G401.6 (cell line): ENCODE results near the gene NYAP1.

Experiments used
- FAIRE-seq: peaks from 2 replicates; lab custom pipeline; 2012; peaks lifted over from hg19 to GRCh38; lab: Jason Lieb, UNC

NYAP1 gene

DNA sequence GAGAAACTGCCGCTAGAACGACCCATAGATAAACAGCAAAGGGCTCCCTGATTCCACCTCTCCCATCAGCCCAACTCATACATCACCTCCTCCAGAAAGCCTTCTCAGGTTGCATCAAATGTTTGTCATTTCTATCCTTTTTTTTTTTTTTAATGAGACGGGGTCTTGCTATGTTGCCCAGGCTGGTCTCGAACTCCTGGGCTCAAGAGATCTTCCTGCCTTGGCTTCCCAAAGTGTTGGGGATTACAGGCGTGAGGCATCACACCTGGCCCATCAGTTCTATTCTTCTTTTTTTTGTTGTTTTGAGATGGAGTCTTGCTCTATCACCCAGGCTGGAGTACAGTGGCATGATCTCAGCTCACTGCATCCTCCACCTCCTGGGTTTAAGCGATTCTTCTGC is 26.7 kb upstream of the NYAP1 start:
- FAIRE-seq: no peak

DNA sequence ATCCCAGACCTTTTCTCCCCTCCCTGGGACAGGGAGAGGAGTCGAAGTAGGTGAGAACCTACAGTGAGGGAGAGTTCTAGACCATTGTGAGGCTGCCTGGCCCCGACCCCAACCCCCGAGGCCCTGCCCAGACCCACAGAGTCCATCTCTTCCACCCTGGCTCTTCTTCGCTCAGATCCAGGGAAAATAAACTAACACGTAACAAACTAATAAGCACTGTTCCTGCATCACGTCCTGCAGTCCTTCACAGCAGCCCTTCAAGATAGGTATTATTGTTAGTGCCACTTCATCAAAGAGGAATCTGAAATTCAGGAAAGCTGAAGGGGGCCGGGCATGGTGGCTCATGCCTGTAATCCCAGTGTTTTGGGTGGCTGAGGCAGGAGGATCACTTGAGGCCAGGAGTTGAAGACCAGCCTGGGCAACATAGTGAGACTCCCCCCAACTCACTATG is 19.5 kb upstream of the NYAP1 start, which contains the start of gene SPACDR:
SPACDR (minus strand) TSS at position 51 of the 451 bp plus-strand sequence. CDS start 235 bp downstream, outside the sequence.
- no peak for FAIRE-seq

DNA sequence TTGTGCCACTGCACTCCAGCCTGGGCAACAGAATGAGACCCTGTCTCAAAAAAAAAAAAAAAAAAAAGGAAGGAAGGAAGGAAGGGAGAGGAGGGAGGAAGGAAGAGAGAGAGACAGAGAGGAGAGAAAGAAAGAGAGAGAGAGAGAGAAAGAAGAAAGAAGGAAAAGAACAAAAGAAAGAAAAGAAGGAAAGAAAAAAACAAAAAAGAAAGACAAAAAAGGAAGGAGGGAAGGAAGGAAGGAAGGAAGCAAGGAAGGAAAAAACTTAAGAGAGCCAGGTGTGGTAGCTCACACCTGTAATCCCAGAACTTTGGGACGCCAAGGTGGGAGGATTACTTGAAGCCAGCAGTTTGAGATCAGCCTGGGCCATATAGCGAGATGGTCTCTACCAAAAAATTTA is 18.9 kb upstream of the NYAP1 start:
- no peak for FAIRE-seq

DNA sequence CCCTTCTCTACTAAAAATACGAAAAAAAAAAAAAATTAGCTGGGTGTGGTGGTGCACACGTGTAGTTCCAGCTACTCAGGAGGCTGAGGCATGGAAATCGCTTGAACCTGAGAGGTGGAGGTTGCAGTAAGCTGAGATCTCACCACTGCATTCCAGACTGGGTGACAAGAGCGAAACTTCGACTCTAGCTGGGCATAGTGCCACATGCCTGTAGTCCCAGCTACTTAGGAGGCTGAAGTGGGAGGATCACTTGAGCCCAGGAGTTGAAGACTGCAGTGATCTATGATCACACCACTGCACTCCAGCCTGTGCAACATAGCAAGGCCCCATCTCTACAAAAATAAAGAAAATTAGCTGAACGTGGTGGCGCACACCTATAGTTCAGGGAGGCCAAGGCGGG is 18.4 kb upstream of the NYAP1 start:
- no peak for FAIRE-seq

DNA sequence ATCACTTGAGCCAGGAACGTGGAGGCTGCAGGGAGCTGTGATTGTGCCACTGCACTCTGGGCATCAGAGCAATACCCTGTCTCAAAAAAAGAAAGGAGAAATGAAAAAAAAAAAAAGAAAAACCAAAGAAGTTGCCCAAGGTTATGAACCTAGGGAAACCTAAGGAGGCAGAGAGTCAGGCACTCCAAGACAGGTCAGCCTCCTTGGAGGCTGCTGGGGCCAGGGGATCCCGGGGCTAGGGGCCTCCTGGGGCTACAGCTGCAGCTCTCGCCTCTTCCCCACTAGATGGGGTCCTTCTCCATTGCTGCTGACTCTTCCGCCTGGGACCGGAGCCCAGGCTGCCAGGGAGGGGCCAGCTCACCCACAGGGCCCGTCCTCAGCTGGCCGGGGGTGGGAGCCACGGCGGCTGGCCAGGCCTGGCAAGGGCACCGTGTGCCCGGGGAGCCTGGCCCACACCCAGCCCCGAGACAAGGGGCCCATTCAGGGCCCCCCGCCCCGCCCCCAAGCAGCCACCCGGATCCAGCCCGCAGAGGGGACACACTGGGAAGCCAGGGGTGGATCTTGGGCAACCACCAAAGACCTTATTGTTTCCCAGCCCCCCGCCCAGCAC is 17.9 kb upstream of the NYAP1 start:
- FAIRE-seq: no peak

DNA sequence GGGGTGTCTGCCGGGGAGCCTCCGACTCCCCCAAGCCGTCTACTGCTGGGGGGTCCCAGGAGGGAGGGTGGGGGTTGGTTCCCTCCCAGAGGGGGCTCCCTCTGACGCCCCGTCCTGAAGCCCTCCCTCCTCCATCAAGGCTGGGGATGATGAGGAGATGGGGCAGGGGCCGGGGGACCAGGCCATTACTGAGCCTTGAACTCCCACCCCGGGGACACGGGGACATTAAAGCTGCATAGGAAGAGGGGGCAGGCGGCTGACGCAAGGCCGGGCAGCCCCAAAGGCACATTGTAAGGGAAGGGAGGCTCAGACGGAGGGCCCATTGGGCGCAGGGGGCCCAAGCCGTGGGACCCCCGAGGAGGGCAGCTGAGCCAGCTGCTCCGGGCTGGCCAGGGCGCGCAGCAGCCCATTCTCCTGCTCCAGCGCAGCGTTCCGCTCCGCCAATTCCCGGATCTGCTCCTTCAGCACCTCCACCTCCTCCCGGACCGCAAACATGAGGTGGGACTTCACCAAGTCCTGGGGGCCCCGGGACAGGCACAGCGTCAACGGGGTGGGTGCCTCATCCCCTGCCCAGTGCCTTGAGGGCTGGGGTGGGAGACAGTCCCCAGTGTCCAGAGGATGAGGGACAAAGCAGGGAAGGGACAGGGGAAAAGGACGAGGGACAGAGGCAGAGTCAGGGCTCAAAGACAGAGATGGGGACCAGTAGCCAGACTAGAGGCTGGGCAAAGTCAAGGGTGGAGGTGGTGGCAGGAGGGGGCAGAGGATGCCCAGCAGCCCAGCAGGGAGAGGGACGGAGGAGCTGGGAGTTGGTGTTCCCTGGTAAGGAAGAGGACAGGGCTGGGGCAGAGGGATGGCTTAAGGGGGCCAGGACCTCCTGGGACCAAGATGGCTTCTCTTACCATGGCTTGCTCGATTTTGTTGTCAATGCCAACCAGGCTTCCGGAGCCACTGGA is 16.8 kb upstream of the NYAP1 start:
- no peak for FAIRE-seq

DNA sequence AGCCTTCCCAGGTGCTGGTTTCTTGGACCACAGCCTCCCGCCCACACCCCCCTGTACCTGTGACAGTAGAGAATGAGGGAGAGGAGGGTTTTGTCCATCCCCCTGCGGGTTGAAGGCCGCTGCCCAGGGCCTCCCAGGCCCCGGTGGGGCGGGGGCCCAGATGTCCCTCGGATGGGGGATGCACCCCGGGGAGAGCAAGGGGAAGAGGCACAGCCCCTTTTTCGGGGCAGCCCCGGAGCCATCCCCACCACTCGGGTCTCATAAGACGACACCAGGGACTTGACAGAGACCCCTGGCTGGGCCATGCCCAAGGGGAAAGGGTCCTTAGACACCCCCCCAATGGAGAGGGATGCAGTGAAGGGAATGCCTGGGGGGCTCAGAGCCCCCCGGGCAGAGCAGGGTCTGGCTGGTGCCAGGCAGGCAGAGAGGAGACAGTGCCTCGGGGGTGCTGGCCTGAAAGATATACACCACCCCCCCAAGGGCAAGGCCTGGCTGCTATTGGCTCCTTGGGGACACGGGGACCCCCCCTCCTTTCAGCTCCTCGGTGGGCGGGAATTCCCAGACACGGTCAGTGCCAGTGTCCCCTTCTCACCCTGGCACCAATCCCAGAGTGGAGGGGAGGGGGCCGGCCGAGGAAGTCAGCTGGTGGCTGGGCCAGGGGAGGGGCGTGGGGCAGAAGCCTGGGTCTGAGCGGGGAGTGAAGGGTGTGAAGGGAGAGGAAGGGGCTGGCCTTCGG is 15.9 kb upstream of the NYAP1 start:
- FAIRE-seq: no peak

DNA sequence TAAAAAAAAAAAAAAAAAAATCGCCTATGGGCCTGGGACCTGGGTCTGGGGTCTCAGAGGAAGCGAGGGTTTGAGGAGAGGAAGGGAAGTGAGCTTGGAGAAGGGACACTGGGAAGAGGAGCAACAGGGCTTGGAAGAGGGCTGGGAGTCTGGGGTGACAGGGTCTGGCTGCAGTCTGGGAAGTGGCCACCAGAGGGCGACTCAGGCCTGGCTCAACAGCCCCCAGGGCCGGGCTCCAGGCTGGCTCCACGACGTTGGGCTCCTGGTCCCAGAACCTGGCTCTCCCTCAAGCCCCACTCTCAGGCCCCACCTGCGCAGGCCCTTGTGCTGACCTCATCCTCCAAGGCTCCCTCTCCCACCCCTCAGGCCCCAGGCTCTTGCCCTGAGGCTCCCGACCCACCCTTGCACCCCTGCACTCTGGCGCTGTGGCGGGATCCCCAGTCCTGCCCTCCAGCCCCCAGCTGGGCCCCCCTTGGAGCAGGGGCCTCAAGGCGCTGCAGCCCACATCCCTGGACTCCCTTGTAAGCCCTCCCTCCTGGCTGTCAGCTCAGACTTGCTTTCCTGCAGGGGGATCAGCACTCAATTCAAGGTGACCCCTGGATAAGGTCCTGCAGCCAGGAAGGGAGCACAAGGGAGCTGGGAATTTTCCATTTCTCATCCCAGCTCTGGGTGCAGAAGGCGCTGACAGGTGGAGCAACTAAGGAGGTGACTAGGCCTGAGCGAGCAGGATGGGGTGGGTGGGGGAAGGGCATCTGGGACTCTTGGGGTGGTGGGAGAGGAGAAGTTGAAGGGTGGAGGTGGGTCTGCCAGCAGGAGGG is 14.3 kb upstream of the NYAP1 start:
- no peak for FAIRE-seq

DNA sequence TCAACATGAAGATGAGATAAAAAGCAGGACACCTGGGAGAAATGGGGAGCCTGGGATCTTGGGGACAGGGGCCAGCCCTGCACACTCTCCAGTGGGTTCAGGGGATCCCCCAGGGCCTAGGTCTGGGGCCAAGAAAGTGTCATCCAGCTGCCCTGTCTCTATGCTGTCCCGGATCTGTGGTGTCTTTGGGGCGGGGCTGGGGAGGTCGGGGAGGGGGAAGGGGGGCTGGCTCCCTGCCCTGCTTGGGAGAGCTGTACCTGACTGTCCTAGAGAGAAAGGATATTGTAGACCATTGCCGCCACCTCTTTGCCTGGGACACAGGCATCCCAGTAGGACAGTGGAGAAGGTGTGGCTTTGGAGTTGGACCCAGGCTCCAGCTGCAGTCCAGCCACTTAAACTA is 12.7 kb upstream of the NYAP1 start:
- FAIRE-seq: no peak

DNA sequence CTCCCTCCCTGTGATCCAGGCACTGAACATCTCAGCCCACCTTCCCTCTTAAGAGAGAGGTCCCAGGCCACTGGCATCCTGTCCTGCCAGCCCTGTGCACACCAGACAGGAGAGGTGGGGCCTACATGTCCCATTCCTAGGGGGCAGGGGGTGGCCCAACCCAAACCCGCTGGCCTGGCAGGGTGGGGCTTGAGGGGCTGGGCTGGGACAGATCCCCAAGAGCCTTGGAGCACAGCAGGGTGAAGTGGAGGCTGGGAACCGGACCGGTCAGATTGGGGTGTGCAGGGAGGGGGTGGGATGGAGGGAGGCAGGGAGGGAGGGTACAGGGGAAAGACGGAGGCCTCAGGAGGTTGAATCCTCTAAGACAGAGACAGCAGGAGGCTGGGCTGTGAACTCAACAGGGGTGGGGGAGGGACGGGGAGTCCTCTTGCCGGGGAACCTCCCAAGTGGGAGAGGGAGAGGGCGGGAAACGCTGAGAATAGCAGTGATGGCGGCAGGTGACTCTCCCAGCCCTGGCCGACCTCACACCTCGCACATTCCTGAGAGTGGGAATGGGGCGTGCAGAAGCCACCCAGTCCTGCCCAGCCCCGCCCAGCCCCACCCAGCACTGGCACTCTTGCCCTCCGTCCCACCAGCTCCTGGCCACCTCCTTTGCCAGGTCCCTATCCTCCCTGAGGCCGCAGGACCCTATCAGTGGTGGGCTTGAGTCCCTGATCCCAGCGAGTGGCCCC is 11.4 kb upstream of the NYAP1 start:
- no peak for FAIRE-seq

DNA sequence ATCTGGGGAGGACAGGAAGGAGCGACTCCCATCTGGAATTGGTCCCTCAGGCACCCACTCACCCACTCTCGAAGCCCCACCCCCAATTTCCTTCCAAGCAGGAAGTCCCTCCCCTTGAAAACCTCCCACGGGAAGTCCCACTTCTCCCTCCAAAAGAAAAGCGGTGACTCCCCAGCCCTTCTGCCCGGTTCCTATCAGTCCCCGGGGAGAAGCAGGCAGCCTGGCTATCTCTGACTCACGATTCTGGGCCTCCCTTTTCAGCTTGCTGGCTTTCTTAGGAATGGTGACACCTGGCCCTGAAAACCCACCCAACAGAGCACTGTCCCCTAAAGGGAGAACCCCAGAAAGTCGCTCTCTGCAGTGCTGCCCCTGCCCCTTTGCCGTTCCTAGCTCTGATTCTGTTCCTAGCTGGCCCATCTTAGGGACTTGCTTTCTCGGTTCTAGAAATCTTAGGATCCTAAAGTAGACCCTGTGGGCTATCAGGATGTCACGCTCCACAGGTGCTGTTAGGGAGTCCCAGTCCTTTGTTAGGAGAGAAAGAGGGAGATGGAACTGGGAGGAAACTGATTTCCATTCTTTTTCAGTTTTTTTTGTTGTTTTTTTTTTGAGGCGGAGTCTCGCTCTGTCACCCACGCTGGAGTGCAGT is 10.8 kb upstream of the NYAP1 start:
- no peak for FAIRE-seq

DNA sequence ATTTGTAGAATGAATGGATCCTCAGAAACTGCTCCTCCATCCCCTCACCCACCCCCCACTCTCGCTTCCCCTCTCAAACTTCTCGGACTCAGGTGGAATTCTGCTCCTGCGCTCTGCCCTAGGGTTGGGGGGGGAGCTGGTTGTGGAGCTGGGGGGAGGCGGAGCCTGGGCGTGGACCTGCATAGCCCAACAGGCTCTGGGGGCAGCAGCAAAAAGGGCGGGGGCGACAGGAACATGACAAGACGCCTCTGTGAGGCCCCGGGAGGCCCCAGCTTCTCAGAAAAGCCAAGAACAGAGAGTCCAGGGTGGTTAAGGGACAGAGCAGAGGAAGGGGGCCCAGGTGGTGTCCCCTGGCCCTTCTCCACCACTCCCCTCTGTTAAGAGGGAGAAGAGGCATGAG is 8.2 kb upstream of the NYAP1 start:
- no peak for FAIRE-seq

DNA sequence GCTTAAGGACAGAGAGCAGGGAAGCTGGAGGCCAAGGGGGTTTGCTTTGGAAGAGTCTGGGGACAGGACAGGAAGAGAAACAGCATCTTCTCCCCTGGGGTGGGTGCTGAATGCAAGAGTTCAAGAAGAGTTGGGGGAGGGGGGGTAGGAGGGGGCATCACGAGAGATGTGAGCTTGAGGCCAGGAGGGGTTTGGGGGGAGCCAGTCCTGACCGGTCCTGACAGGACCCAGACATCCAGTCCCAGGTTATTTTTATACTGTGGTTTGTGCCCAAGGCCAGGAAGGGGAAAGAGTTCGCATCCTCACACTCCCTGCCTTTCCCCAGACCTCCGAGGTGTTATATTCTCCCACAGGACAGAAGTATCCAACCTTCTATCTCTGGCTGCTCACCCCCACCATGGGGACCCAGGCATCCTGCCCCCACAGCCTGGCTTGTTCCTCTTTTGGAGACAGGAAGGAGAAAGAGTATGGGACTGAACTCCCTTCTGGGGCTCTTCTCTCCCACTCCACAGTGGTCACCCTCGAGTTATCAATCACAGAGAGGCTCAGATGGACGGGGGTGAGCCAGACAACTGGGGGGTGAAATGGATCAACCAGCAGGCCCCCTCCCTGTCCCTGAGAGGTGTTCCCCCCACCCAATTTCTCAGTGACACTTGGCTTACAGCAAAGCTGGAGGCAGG is 7.5 kb upstream of the NYAP1 start:
- no peak for FAIRE-seq

DNA sequence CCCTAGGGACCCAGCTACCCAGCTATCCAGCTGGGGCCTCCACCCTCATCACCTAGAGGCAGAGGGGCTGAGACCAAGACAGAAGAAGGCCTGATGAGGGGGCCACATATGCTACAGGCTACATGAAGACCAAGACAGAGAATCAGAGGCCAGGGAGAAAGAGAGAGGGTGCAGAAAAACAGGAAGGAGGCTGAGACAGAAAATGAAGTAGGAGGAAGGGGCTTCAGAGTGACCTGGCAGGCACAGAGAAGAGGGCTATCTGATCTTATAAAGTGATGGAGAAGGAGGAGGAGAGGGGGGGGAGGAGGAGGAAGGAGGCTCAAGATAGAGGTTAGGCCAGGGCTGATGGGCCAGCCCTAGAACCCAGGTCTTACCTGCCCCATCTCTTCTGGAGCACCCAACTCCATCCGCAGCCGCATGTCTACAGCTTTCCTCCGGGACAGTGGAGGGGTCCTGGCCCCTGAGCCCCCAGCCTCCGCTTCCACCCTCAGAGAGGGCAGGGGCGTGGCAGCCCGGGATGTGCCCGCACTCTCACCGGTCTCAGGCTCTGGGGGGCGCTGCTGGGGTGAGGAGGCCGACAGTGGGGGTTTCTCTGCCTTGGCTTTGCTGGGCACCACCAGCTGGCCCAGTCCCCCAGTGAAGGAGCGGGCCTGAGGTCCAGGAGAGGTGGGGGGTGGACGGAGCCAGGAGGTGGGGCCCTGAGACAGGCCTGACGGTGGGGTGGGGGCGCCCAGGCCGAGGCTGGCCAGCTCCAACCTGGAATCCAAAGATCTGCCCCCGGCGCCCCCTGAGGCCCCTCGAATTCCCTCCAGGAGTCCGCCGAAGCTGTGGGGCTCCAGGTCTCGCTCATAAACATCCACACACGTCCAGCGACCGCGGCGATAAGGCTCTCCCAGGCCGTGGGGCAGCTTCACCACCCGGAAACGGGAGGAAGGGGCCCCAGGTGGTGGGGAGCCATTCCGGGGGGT is 6.5 kb upstream of the NYAP1 start:
- FAIRE-seq: no peak

DNA sequence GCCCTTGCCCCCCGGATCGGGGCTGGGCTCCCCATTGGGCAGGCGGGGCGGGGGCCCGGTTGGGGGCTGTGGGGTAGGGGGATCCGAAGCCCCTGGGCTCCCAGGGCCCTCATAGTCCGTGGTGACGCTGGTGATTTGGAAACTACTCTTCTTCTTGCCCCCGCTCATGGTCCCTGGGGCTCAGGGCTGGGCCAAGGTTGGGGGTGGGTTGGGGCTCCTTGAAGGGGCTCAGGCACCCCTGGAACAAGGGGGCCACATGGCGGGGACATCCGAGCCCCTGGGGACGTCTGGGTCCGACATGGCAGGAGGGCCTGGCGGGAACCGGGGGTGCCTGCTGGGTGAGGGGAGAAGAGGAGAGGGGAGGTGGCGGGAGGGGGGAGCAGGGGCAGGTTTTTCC is 5.9 kb upstream of the NYAP1 start:
- no peak for FAIRE-seq

DNA sequence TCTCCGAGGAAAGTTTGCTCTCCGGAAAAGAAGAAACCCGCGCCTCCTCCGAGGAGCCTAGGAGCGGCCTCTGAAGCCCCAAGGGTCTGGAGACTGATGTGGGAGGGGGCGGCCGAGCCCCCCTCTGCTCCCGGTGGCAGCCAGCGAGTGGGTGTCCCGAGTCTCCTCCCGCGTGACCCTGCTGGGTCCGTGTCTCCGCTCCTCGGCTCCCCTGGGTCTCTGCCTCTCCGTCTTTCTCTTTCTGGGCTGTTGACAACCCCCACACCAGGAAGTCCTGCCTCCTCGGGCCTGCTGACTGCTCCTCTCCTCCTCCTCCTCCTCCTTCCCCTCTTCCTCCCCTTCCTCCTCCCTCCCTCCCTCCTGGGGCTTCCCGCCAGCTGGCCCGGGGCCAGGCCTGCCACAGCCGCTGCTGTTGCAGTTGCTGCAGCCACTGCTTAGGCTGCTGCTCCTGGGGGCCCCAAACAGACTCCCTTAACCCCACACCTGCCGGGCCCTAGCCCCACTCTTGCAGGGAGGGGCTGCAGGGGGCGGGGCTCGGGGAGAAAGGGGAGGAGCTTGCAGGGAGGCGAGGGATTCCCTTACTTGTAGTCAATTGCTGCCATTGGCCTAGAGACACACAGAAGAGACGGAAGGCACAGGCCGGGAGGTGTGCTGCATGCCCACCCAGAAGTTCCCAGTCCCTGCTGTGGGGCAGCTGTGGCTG is 4.6 kb upstream of the NYAP1 start, which contains the start of gene TSC22D4:
TSC22D4 (minus strand) TSS at position 257 of the 703 bp plus-strand sequence. CDS start 1,176 bp downstream, outside the sequence.
- peak; percentile 93 for FAIRE-seq

DNA sequence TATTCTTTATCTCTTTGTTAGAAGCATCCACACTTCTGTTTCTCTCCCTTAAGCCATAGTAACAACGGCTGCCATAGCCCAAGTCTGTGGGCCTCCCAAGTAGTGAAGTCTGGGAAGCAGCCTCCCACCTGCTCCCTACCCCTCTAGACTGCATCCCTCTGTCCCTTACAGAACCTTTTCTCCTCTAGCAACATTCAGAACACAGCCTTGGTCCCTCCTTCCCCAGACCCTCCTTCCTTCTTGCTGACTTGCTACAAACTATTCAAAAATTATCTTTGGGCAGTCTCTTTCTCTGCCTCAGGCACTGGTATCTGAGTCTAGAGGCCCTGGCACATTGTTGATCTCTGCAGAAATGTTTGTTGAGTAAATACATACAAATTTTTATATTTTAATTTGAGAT is 2.3 kb upstream of the NYAP1 start:
- FAIRE-seq: no peak

DNA sequence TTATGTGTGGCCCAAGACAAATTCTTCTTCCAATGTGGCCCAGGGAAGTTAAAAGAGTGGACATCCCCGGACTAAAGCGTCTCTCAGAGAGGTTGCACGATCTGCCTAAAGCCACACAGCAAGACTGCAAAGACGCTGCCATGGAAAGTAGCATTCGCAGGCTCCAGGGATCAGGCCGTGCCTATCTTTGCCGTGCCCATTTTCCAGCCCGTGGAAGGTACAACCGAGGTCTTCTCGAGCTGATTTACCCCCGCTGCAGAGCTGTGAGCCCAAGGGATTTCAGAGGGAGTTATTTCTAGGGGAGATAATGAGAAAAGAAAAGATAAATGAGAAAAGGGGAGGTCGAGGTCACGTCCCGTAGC is 1.0 kb upstream of the NYAP1 start:
- no peak for FAIRE-seq
